Suprapubic skin (tissue), 3 donors: ENCODE measurements around the gene FAM120C.

Source experiments
- CTCF ChIP-seq, 2 donors: fragments of 200-600 bp in 1 of 2; fragments of 450-650 bp in 1 of 2; sonication (generic) in 1 of 2; IDR thresholded peaks; one replicate each; pipeline ENCODE4 v1.5.1; 2016 to 2019; ENCODE audit warnings: antibody characterized with exemption in 2 of 2, mild to moderate bottlenecking in 1 of 2, moderate library complexity in 1 of 2
- POLR2A ChIP-seq, 2 donors: fragments of 450-650 bp; IDR thresholded peaks; one replicate each; pipeline ENCODE4 v1.6.1; 2017; ENCODE audit warnings: antibody characterized with exemption in 2 of 2, mild to moderate bottlenecking in 2 of 2, moderate library complexity in 2 of 2

GRCh38 chrX:54024350-54024749, 158.7 kb downstream of the FAM120C start:
- TF ChIP-seq CTCF (IDR thresholded peaks at IDR 0.05), result no peak
- TF ChIP-seq POLR2A (IDR thresholded peaks at IDR 0.05), result no peak
